ENCODE data around the gene PRDM5.

GRCh38 chr4:120728892-120729675, 193.4 kb downstream of the PRDM5 start:
- TF ChIP-seq, protein P1, sequence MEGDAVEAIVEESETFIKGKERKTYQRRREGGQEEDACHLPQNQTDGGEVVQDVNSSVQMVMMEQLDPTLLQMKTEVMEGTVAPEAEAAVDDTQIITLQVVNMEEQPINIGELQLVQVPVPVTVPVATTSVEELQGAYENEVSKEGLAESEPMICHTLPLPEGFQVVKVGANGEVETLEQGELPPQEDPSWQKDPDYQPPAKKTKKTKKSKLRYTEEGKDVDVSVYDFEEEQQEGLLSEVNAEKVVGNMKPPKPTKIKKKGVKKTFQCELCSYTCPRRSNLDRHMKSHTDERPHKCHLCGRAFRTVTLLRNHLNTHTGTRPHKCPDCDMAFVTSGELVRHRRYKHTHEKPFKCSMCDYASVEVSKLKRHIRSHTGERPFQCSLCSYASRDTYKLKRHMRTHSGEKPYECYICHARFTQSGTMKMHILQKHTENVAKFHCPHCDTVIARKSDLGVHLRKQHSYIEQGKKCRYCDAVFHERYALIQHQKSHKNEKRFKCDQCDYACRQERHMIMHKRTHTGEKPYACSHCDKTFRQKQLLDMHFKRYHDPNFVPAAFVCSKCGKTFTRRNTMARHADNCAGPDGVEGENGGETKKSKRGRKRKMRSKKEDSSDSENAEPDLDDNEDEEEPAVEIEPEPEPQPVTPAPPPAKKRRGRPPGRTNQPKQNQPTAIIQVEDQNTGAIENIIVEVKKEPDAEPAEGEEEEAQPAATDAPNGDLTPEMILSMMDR (IDR thresholded peaks at IDR 0.05) = no peak
- no peak for TF ChIP-seq ZFX (IDR thresholded peaks at IDR 0.05; ENCODE audit: borderline replicate concordance)

Measured in 22Rv1 (cell line).